HFFc6 (cell line): ENCODE measurements around the gene NID2. TPM values are rescaled to one million over a fixed set of nuclear protein-coding genes. Genes with fewer than 3 reads are reported as not detected.

Experiments
- DNase-seq: peaks from one replicate; pipeline ENCODE4 v3.0.0-alpha.2; 2018
- H3K27ac Mint-ChIP-seq: 2 replicates; pipeline ENCODE4 v1.8.0; 2020; ENCODE audit warnings: mild to moderate bottlenecking, mixed read lengths
- H3K27me3 Mint-ChIP-seq: 2 replicates; pipeline ENCODE4 v1.8.0; 2021; ENCODE audit warnings: mild to moderate bottlenecking, moderate library complexity, mixed read lengths; ENCODE audit not compliant: insufficient read depth
- H3K36me3 Mint-ChIP-seq: 2 replicates; pipeline ENCODE4 v1.8.0; 2021; ENCODE audit warnings: low read depth, mixed read lengths
- H3K4me1 Mint-ChIP-seq: 2 replicates; pipeline ENCODE4 v1.8.0; 2020; ENCODE audit warnings: low read depth, mixed read lengths
- H3K4me3 Mint-ChIP-seq: 2 replicates; pipeline ENCODE4 v1.8.0; 2020; ENCODE audit warnings: mild to moderate bottlenecking, moderate library complexity, mixed read lengths
- H3K9me3 Mint-ChIP-seq: 2 replicates; pipeline ENCODE4 v1.8.0; 2020; ENCODE audit warnings: mild to moderate bottlenecking, mixed read lengths
- CTCF ChIP-seq: fragments of 200-600 bp; sonication (generic); IDR thresholded peaks from 2 replicates; pipeline ENCODE4 v1.5.0; 2021; ENCODE audit warnings: antibody characterized with exemption, mild to moderate bottlenecking
- total RNA-seq, 6 experiments: library from RNA; stranded (reverse); fragmentation: NEBNext Ultra II Directional; extraction: Animal tissue kit (Norgen Biotek cat#: 25700); gene quantifications; 2 replicates in 1 of 6; 3 replicates in 5 of 6; pipeline ENCODE4 v1.2.3, GENCODE V29; 2021

Gene NID2
- total RNA-seq, 6 experiments from 2014 or later, result 97.3 to 125 (median 113) TPM

GRCh38 chr14:52110441-52111086, 41.7 kb upstream of the NID2 start:
- peak overlapping the region; percentile 9 for H3K4me3 Mint-ChIP-seq
- H3K36me3 Mint-ChIP-seq, result no peaks in the 10 kb centered on the region
- peak overlapping the region; percentile 82 for H3K27ac Mint-ChIP-seq
- DNase-seq, result peak; percentile 62
- TF ChIP-seq CTCF, result no peak
- peaks cover 70% of the 10 kb centered on the region for H3K4me1 Mint-ChIP-seq
- no peaks in the 10 kb centered on the region for H3K9me3 Mint-ChIP-seq
- no peaks in the 10 kb centered on the region for H3K27me3 Mint-ChIP-seq

DNA sequence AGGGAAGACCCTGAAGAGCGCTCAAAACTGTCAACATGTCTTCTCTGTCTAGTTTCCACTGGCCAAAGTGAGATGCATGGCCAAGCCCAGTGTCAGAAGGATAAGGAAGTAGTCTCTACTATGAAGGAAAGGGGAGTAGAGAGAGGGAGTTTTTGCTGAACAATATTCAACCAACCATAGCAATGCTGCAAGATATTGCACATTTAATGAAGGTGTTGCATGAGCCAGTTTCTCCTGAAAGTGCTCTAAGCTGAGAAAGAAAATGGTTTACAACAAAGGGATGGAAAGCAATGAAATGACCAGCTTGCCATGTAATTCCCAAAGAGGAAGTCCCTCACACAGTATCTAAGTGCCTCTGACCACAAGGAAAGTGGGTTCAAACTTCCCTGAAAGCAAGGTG, 40.0 kb upstream of the NID2 start:
- TF ChIP-seq CTCF, result no peak
- H3K27me3 Mint-ChIP-seq, result no peaks in the 10 kb centered on the region
- peaks cover 61% of the 10 kb centered on the region for H3K4me1 Mint-ChIP-seq
- no peak for DNase-seq
- H3K9me3 Mint-ChIP-seq, result no peaks in the 10 kb centered on the region
- no peak overlapping the region for H3K4me3 Mint-ChIP-seq
- H3K27ac Mint-ChIP-seq, result no peak overlapping the region
- no peaks in the 10 kb centered on the region for H3K36me3 Mint-ChIP-seq

- TF ChIP-seq CTCF, result no peak
- no peak for DNase-seq
- H3K27me3 Mint-ChIP-seq, result no peaks in the 10 kb centered on the region
- H3K27ac Mint-ChIP-seq, result no peak overlapping the region
- no peaks in the 10 kb centered on the region for H3K9me3 Mint-ChIP-seq
- no peaks in the 10 kb centered on the region for H3K36me3 Mint-ChIP-seq
- H3K4me1 Mint-ChIP-seq, result peaks cover 42% of the 10 kb centered on the region
- no peak overlapping the region for H3K4me3 Mint-ChIP-seq
These were observed 38.0 kb upstream of the NID2 start for GRCh38 chr14:52106840-52107239.

DNA sequence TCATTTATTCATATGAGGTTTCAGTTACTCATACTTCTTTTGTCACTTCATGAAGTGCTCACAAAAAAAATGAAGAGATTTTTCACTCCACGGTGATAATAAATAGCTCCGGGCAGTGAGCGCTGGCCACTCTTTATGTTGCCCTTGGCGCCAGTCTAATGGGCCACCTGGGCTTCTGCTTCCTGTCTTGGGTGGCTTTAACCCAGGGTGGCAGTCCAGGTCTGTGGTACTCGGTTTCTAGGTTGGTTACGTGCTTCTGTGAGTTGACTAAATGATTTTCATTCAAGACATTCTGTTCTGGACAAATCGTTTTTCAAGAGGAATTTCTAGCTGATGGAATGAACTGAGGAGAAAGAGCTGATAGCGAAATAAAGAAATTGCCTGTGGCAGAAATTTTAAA, 34.6 kb upstream of the NID2 start:
- peaks cover 12% of the 10 kb centered on the region for H3K4me1 Mint-ChIP-seq
- no peaks in the 10 kb centered on the region for H3K36me3 Mint-ChIP-seq
- no peaks in the 10 kb centered on the region for H3K27me3 Mint-ChIP-seq
- no peak overlapping the region for H3K4me3 Mint-ChIP-seq
- no peaks in the 10 kb centered on the region for H3K9me3 Mint-ChIP-seq
- TF ChIP-seq CTCF, result no peak
- H3K27ac Mint-ChIP-seq, result no peak overlapping the region
- no peak for DNase-seq

DNA sequence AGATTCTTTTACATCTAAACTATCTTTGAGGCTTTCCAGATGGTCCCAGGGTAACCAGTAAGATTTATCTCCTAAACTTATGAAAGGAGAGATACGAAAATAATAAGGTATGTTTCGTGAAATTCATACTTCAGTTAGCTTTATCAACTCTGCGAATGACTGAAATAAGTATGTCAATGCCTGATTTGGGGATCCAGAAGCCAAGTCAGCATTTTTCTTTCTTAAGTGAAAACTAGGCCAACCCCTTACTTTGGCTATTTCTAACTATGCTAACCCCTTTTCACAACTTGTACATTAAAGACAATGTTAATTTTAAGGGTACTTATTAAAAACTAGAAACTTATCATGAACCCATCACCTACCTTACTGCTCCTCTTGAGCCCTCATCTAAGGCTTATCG, 26.9 kb upstream of the NID2 start:
- no peak overlapping the region for H3K4me3 Mint-ChIP-seq
- no peak for DNase-seq
- H3K9me3 Mint-ChIP-seq, result no peaks in the 10 kb centered on the region
- H3K27me3 Mint-ChIP-seq, result no peaks in the 10 kb centered on the region
- H3K4me1 Mint-ChIP-seq, result peaks cover 6% of the 10 kb centered on the region
- H3K27ac Mint-ChIP-seq, result no peak overlapping the region
- no peak for TF ChIP-seq CTCF
- H3K36me3 Mint-ChIP-seq, result no peaks in the 10 kb centered on the region

DNA sequence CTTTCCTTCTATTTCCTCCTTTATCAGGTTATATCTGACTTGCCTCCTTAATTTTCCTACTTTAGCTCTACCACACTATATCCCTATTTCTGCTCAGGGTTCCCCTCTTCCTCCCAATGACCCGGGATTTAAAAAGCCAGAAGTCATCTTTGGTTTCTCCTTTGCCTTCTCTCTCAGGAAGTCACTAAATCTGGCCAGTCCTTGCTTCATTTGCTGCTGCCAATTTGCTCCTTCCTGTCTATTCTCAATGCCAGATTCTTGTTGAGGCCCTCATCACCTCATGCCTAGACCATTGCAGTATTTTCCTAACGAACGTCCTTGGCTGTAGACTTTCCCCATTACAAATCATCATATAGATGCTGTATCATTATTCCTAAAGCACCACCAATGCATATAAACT, 26.5 kb upstream of the NID2 start:
- no peak overlapping the region for H3K4me3 Mint-ChIP-seq
- H3K27me3 Mint-ChIP-seq, result no peaks in the 10 kb centered on the region
- H3K9me3 Mint-ChIP-seq, result no peaks in the 10 kb centered on the region
- peaks cover 6% of the 10 kb centered on the region for H3K4me1 Mint-ChIP-seq
- no peak for DNase-seq
- no peak overlapping the region for H3K27ac Mint-ChIP-seq
- no peaks in the 10 kb centered on the region for H3K36me3 Mint-ChIP-seq
- no peak for TF ChIP-seq CTCF
